WTC11 (cell line): ENCODE results near the gene PIN4. TPM values are rescaled to one million over a fixed set of nuclear protein-coding genes. Genes with fewer than 3 reads are reported as not detected.

ENCODE experiments used
- ATAC-seq: fragments of 200-7000 bp; cut with Tn5 transposase; 2 replicates; pipeline ENCODE4 v1.10.0; 2021; ENCODE audit warnings: mild to moderate bottlenecking, moderate library complexity
- CTCF ChIA-PET: fragments of 300-600 bp; sonication (Branson Sonifier 250); formaldehyde crosslinking; loops from one replicate; lab custom pipeline; 2021; ENCODE audit warnings: antibody characterized with exemption; lab: Charles Lee
- POLR2A ChIA-PET: fragments of 350-600 bp; sonication (Branson Sonifier 250); formaldehyde crosslinking; loops from one replicate; lab custom pipeline; 2021; ENCODE audit warnings: antibody characterized with exemption; lab: Charles Lee
- DNase-seq: peaks from one replicate; pipeline ENCODE4 v3.0.0; 2021; ENCODE audit warnings: low spot score
- H3K27ac Mint-ChIP-seq: 2 replicates; pipeline ENCODE4 v1.8.0; 2021; ENCODE audit warnings: mixed read lengths
- H3K27me3 Mint-ChIP-seq: 2 replicates; pipeline ENCODE4 v1.8.0; 2021; ENCODE audit warnings: low read depth, mild to moderate bottlenecking, moderate library complexity, mixed read lengths
- H3K36me3 Mint-ChIP-seq: 2 replicates; pipeline ENCODE4 v1.8.0; 2021; ENCODE audit warnings: mixed read lengths
- H3K4me1 Mint-ChIP-seq: 2 replicates; pipeline ENCODE4 v1.8.0; 2022; ENCODE audit warnings: mixed read lengths
- H3K4me3 Mint-ChIP-seq: 2 replicates; pipeline ENCODE4 v1.8.0; 2021; ENCODE audit warnings: mild to moderate bottlenecking, moderate library complexity, mixed read lengths
- H3K9me3 Mint-ChIP-seq: 2 replicates; pipeline ENCODE4 v1.8.0; 2021; ENCODE audit warnings: mixed read lengths
- ARID4B ChIP-seq: sonication (generic); formaldehyde crosslinking; IDR thresholded peaks from 2 replicates; pipeline ENCODE4 v1.8.0; 2023; ENCODE audit warnings: missing genetic modification reagents, mild to moderate bottlenecking, borderline replicate concordance
- ATF1 ChIP-seq: sonication (generic); formaldehyde crosslinking; IDR thresholded peaks from 2 replicates; pipeline ENCODE4 v1.8.1; 2023; ENCODE audit warnings: mild to moderate bottlenecking, moderate library complexity, missing genetic modification reagents
- ATF2 ChIP-seq: sonication (generic); formaldehyde crosslinking; IDR thresholded peaks from 2 replicates; pipeline ENCODE4 v1.8.1; 2022; ENCODE audit warnings: low read depth, missing genetic modification reagents, borderline replicate concordance
- E2F4 ChIP-seq: sonication (generic); formaldehyde crosslinking; IDR thresholded peaks from 2 replicates; pipeline ENCODE4 v1.8.1; 2022; ENCODE audit warnings: low read depth, mild to moderate bottlenecking, moderate library complexity, missing genetic modification reagents, borderline replicate concordance
- FOXP1 ChIP-seq: sonication (generic); formaldehyde crosslinking; IDR thresholded peaks from 2 replicates; pipeline ENCODE4 v1.8.0; 2022; ENCODE audit warnings: missing genetic modification reagents, mild to moderate bottlenecking, moderate library complexity, borderline replicate concordance
- GTF2I ChIP-seq: fragments of 250-450 bp; sonication (Bioruptor Pico); conservative IDR thresholded peaks from 2 replicates; pipeline ENCODE4 v1.4.0; 2021; ENCODE audit warnings: mild to moderate bottlenecking
- HMGA2 ChIP-seq: fragments of 250-450 bp; sonication (Bioruptor Pico); IDR thresholded peaks from 2 replicates; pipeline ENCODE4 v1.4.0; 2021; ENCODE audit warnings: mild to moderate bottlenecking, moderate library complexity
- JUN ChIP-seq: sonication (generic); formaldehyde crosslinking; IDR thresholded peaks from 2 replicates; pipeline ENCODE4 v1.8.0; 2023; ENCODE audit warnings: mild to moderate bottlenecking, missing genetic modification reagents
- MYBL2 ChIP-seq: sonication (generic); formaldehyde crosslinking; IDR thresholded peaks from 2 replicates; pipeline ENCODE4 v1.8.1; 2023; ENCODE audit warnings: mild to moderate bottlenecking, moderate library complexity, missing genetic modification reagents
- NR3C1 ChIP-seq: sonication (generic); formaldehyde crosslinking; conservative IDR thresholded peaks from 2 replicates; pipeline ENCODE4 v1.8.1; 2023; ENCODE audit warnings: low read depth, mild to moderate bottlenecking, missing genetic modification reagents
- PREB ChIP-seq: sonication (generic); formaldehyde crosslinking; IDR thresholded peaks from 2 replicates; pipeline ENCODE4 v1.8.1; 2022; ENCODE audit warnings: mild to moderate bottlenecking, missing genetic modification reagents, moderate library complexity, borderline replicate concordance
- RELA ChIP-seq: sonication (generic); formaldehyde crosslinking; IDR thresholded peaks from 2 replicates; pipeline ENCODE4 v1.8.1; 2022; ENCODE audit warnings: missing genetic modification reagents, mild to moderate bottlenecking, borderline replicate concordance
- STAT6 ChIP-seq: sonication (generic); formaldehyde crosslinking; conservative IDR thresholded peaks from 2 replicates; pipeline ENCODE4 v1.8.1; 2023; ENCODE audit warnings: mild to moderate bottlenecking, low read depth, missing genetic modification reagents, moderate library complexity
- ZBTB43 ChIP-seq: sonication (generic); formaldehyde crosslinking; IDR thresholded peaks from 2 replicates; pipeline ENCODE4 v1.8.1; 2023; ENCODE audit warnings: mild to moderate bottlenecking, missing genetic modification reagents
- ZNF219 ChIP-seq: sonication (generic); formaldehyde crosslinking; IDR thresholded peaks from 2 replicates; pipeline ENCODE4 v1.8.0; 2023; ENCODE audit warnings: missing genetic modification reagents, mild to moderate bottlenecking, borderline replicate concordance
- ZNF232 ChIP-seq: sonication (generic); formaldehyde crosslinking; IDR thresholded peaks from 2 replicates; pipeline ENCODE4 v1.8.0; 2022; ENCODE audit warnings: mild to moderate bottlenecking, missing genetic modification reagents
- ZNF396 ChIP-seq: fragments of 250-450 bp; sonication (Bioruptor Pico); IDR thresholded peaks from 2 replicates; pipeline ENCODE4 v1.8.0; 2021; ENCODE audit warnings: mild to moderate bottlenecking, moderate library complexity, borderline replicate concordance
- ZNF423 ChIP-seq: fragments of 250-450 bp; sonication (Bioruptor Pico); IDR thresholded peaks from 2 replicates; pipeline ENCODE4 v2.1.2; 2022; ENCODE audit warnings: mild to moderate bottlenecking, moderate library complexity
- ZNF425 ChIP-seq: fragments of 250-450 bp; sonication (Bioruptor Pico); conservative IDR thresholded peaks from 2 replicates; pipeline ENCODE4 v1.9.0; 2021; ENCODE audit warnings: mild to moderate bottlenecking
- total RNA-seq: library from RNA; stranded (reverse); gene quantifications from 3 replicates; pipeline ENCODE4 v1.2.3, GENCODE V29; 2021

Gene PIN4
- total RNA-seq, 1 experiment from 2014 or later = 9.3 TPM

GRCh38 chrX:72158773-72159172, 22.8 kb upstream of the PIN4 start:
- no peak for ATAC-seq
- ChIA-PET CTCF (no interaction called here), POLR2A (interaction anchor here (0.7 kb wide), 1 partner anchor 88 kb away, joined by 3 read pairs; no protein-coding TSS in a partner anchor)
- Mint-ChIP-seq H3K27ac (no peak overlapping the region), H3K36me3 (peaks cover 12% of the 10 kb centered on the region; the same call in 1 of the 2 replicates), H3K9me3 (peaks cover 34% of the 10 kb centered on the region), H3K4me1 (no peaks in the 10 kb centered on the region), H3K4me3 (no peak overlapping the region), H3K27me3 (peaks cover 13% of the 10 kb centered on the region)
- no peak for DNase-seq
- TF ChIP-seq GTF2I (CRISPR knock-in tag) (no peak), HMGA2 (CRISPR knock-in tag) (no peak), ZNF232 (CRISPR knock-in tag) (no peak), ZNF396 (CRISPR knock-in tag) (no peak), E2F4 (CRISPR knock-in tag) (no peak), ZNF423 (CRISPR knock-in tag) (no peak), PREB (no peak), ZNF219 (CRISPR knock-in tag) (no peak), ATF1 (no peak), ZBTB43 (CRISPR knock-in tag) (no peak), STAT6 (no peak), RELA (CRISPR knock-in tag) (no peak), FOXP1 (CRISPR knock-in tag) (no peak), NR3C1 (CRISPR knock-in tag) (no peak), ZNF425 (CRISPR knock-in tag) (no peak), MYBL2 (CRISPR knock-in tag) (no peak), JUN (no peak), ARID4B (no peak), ATF2 (no peak)
